ENCODE data around the gene ZMIZ1. TPM values are rescaled to one million over a fixed set of nuclear protein-coding genes. Genes with fewer than 3 reads are reported as not detected.

ZMIZ1 gene
- total and polyA plus RNA-seq, 2 experiments from 2014 or later: 9.2 to 30.9 TPM

DNA sequence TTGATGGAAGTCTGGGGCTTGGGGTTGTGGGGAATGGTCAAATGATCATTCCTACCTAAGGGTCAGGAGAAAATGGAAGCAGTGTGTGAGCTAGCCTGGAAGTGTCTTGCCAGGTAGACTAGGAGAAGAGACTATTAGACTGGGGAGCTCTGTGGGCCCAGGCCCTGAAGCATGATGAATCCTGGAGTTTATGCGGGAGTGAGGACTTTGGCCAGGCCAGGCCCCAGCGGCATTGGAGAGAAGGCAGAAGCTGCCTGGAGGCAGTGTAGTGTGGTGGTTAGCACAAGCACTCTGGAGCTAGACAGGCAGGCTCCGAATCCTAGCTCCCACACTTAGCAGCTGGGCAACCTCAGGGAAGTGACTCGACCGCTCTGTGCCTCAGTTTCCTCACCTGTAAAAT is 29.3 kb downstream of the ZMIZ1 start (continued):
- TF ChIP-seq, protein P1, sequence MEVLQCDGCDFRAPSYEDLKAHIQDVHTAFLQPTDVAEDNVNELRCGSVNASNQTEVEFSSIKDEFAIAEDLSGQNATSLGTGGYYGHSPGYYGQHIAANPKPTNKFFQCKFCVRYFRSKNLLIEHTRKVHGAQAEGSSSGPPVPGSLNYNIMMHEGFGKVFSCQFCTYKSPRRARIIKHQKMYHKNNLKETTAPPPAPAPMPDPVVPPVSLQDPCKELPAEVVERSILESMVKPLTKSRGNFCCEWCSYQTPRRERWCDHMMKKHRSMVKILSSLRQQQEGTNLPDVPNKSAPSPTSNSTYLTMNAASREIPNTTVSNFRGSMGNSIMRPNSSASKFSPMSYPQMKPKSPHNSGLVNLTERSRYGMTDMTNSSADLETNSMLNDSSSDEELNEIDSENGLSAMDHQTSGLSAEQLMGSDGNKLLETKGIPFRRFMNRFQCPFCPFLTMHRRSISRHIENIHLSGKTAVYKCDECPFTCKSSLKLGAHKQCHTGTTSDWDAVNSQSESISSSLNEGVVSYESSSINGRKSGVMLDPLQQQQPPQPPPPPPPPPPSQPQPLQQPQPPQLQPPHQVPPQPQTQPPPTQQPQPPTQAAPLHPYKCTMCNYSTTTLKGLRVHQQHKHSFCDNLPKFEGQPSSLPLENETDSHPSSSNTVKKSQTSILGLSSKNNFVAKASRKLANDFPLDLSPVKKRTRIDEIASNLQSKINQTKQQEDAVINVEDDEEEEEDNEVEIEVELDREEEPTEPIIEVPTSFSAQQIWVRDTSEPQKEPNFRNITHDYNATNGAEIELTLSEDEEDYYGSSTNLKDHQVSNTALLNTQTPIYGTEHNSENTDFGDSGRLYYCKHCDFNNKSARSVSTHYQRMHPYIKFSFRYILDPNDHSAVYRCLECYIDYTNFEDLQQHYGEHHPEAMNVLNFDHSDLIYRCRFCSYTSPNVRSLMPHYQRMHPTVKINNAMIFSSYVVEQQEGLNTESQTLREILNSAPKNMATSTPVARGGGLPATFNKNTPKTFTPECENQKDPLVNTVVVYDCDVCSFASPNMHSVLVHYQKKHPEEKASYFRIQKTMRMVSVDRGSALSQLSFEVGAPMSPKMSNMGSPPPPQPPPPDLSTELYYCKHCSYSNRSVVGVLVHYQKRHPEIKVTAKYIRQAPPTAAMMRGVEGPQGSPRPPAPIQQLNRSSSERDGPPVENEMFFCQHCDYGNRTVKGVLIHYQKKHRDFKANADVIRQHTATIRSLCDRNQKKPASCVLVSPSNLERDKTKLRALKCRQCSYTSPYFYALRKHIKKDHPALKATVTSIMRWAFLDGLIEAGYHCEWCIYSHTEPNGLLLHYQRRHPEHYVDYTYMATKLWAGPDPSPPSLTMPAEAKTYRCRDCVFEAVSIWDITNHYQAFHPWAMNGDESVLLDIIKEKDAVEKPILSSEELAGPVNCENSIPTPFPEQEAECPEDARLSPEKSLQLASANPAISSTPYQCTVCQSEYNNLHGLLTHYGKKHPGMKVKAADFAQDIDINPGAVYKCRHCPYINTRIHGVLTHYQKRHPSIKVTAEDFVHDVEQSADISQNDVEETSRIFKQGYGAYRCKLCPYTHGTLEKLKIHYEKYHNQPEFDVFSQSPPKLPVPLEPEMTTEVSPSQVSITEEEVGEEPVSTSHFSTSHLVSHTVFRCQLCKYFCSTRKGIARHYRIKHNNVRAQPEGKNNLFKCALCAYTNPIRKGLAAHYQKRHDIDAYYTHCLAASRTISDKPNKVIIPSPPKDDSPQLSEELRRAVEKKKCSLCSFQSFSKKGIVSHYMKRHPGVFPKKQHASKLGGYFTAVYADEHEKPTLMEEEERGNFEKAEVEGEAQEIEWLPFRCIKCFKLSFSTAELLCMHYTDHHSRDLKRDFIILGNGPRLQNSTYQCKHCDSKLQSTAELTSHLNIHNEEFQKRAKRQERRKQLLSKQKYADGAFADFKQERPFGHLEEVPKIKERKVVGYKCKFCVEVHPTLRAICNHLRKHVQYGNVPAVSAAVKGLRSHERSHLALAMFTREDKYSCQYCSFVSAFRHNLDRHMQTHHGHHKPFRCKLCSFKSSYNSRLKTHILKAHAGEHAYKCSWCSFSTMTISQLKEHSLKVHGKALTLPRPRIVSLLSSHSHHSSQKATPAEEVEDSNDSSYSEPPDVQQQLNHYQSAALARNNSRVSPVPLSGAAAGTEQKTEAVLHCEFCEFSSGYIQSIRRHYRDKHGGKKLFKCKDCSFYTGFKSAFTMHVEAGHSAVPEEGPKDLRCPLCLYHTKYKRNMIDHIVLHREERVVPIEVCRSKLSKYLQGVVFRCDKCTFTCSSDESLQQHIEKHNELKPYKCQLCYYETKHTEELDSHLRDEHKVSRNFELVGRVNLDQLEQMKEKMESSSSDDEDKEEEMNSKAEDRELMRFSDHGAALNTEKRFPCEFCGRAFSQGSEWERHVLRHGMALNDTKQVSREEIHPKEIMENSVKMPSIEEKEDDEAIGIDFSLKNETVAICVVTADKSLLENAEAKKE (CRISPR knock-in tag; IDR thresholded peaks at IDR 0.05): no peak
- TF ChIP-seq, protein P2, sequence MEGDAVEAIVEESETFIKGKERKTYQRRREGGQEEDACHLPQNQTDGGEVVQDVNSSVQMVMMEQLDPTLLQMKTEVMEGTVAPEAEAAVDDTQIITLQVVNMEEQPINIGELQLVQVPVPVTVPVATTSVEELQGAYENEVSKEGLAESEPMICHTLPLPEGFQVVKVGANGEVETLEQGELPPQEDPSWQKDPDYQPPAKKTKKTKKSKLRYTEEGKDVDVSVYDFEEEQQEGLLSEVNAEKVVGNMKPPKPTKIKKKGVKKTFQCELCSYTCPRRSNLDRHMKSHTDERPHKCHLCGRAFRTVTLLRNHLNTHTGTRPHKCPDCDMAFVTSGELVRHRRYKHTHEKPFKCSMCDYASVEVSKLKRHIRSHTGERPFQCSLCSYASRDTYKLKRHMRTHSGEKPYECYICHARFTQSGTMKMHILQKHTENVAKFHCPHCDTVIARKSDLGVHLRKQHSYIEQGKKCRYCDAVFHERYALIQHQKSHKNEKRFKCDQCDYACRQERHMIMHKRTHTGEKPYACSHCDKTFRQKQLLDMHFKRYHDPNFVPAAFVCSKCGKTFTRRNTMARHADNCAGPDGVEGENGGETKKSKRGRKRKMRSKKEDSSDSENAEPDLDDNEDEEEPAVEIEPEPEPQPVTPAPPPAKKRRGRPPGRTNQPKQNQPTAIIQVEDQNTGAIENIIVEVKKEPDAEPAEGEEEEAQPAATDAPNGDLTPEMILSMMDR (conservative IDR thresholded peaks at IDR 0.05; ENCODE audit: low read depth in 2 of 2): no peak
- no peak for TF ChIP-seq NANOG (IDR thresholded peaks at IDR 0.05; ENCODE audit: borderline replicate concordance)
- no peak for TF ChIP-seq JUNB (IDR thresholded peaks at IDR 0.05; ENCODE audit: unreplicated experiment)

DNA sequence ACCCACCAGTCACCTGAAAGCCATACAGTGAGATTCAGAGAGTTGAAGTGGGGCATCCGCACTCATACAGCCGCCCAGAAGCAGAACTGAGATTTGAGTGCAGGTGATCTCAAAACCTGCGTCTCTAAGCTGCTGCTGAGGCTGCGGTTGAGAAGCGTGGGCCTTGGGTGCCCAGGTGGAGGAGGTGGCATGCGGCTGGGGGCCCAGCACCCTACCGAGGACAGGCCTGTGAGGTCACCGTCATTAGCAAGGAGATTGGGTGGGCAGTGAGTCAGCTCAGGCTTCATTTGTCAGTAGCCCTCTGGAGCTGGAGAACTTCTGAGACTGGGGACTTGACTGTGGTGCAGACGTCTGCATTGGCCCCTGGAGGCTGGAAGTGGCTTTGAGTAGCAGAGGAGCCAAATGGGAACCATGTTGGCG is 29.8 kb downstream of the ZMIZ1 start:
- peaks cover 9% of the 10 kb centered on the region; the same call in 1 of the 2 replicates for H3K4me1 ChIP-seq (ENCODE audit: insufficient read depth)
- peaks cover 93% of the 10 kb centered on the region for H3K79me2 ChIP-seq (replicated peaks; ENCODE audit: insufficient read depth)
- H4K20me1 ChIP-seq (replicated peaks; ENCODE audit: insufficient read depth): no peaks in the 10 kb centered on the region; the same call in 1 of the 2 replicates
- no peak overlapping the region for H3K4me3 ChIP-seq
- H3K9me3 Mint-ChIP-seq: no peaks in the 10 kb centered on the region; the same call in 2 of the 3 replicates
- H3K4me2 ChIP-seq: no peak overlapping the region
- DNase-seq (ENCODE audit: low spot score): no peak
- ATAC-seq: no peak
- H3K27me3 ChIP-seq (ENCODE audit: insufficient read depth): no peaks in the 10 kb centered on the region
- no peak overlapping the region for H3K27ac Mint-ChIP-seq
- peaks cover 71% of the 10 kb centered on the region for H3K4me1 Mint-ChIP-seq
- no peaks in the 10 kb centered on the region for H3K36me3 ChIP-seq (ENCODE audit: insufficient read depth)
- H3K9me2 ChIP-seq (ENCODE audit: insufficient read depth): no peaks in the 10 kb centered on the region
- no peaks in the 10 kb centered on the region for H3F3A ChIP-seq (replicated peaks; ENCODE audit: low read depth)
- no peak overlapping the region for H3K4me3 Mint-ChIP-seq
- H3K36me3 Mint-ChIP-seq (ENCODE audit: low read depth): no peaks in the 10 kb centered on the region
- H3K27me3 Mint-ChIP-seq (ENCODE audit: insufficient read depth, low read depth, poor library complexity): peaks cover 14% of the 10 kb centered on the region
- H2AFZ ChIP-seq: no peak overlapping the region
- no peak overlapping the region for H3K27ac ChIP-seq (ENCODE audit: low read depth)
- TF ChIP-seq, protein P3, sequence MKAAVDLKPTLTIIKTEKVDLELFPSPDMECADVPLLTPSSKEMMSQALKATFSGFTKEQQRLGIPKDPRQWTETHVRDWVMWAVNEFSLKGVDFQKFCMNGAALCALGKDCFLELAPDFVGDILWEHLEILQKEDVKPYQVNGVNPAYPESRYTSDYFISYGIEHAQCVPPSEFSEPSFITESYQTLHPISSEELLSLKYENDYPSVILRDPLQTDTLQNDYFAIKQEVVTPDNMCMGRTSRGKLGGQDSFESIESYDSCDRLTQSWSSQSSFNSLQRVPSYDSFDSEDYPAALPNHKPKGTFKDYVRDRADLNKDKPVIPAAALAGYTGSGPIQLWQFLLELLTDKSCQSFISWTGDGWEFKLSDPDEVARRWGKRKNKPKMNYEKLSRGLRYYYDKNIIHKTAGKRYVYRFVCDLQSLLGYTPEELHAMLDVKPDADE (IDR thresholded peaks at IDR 0.05): no peak
- TF ChIP-seq, protein P1 (CRISPR knock-in tag; IDR thresholded peaks at IDR 0.05): no peak

Data from GM23338 (cell line).